Neuronal stem cell (in vitro differentiated cells): ENCODE data around the gene TMEM121B. TPM values are rescaled to one million over a fixed set of nuclear protein-coding genes. Genes with fewer than 3 reads are reported as not detected.
A peak's percentile ranks its signal among the peaks of the same experiment; 100 is the strongest.

ENCODE experiments used
- DNase-seq: peaks from one replicate; pipeline ENCODE4 v3.0.0-alpha.2; 2013; ENCODE audit warnings: low spot score
- H2AFZ ChIP-seq: one replicate; pipeline ENCODE4 v1.6.1; 2013; ENCODE audit warnings: mild to moderate bottlenecking, low read length, inconsistent platforms
- H2AK5ac ChIP-seq: 2 replicates; pipeline ENCODE4 v1.6.1; 2013; ENCODE audit warnings: low read depth, mild to moderate bottlenecking, inconsistent platforms, low read length, moderate library complexity, mixed read lengths
- H2BK120ac ChIP-seq: 2 replicates; pipeline ENCODE4 v1.6.1; 2013; ENCODE audit warnings: low read depth, mild to moderate bottlenecking, inconsistent platforms, low read length, moderate library complexity, mixed read lengths
- H2BK12ac ChIP-seq: one replicate; pipeline ENCODE4 v1.6.1; 2013; ENCODE audit warnings: low read length, inconsistent platforms
- H2BK15ac ChIP-seq: 2 replicates; pipeline ENCODE4 v1.6.1; 2013; ENCODE audit warnings: mild to moderate bottlenecking, low read length, inconsistent platforms, mixed read lengths
- H2BK5ac ChIP-seq: one replicate; pipeline ENCODE4 v1.6.1; 2013; ENCODE audit warnings: inconsistent platforms, mild to moderate bottlenecking, low read length, moderate library complexity
- H3K14ac ChIP-seq: one replicate; pipeline ENCODE4 v1.6.1; 2013; ENCODE audit warnings: low read length, inconsistent platforms
- H3K18ac ChIP-seq: 2 replicates; pipeline ENCODE4 v1.6.1; 2013; ENCODE audit warnings: low read length, inconsistent platforms
- H3K23ac ChIP-seq: 2 replicates; pipeline ENCODE4 v1.6.1; 2013; ENCODE audit warnings: low read depth, mild to moderate bottlenecking, mixed read lengths, low read length, inconsistent platforms; ENCODE audit not compliant: poor library complexity
- H3K27ac ChIP-seq: replicated peaks from 3 replicates; pipeline ENCODE4 v1.5.1; 2013; ENCODE audit warnings: low read length, inconsistent platforms
- H3K27me3 ChIP-seq, 3 experiments: 2 replicates each; pipeline ENCODE4 v1.6.1; 2013; ENCODE audit warnings: low read length in 3 of 3, mild to moderate bottlenecking in 2 of 3, inconsistent platforms in 1 of 3, low read depth in 1 of 3, mixed read lengths in 1 of 3, moderate library complexity in 1 of 3; ENCODE audit not compliant: control insufficient read depth in 3 of 3, insufficient read depth in 3 of 3
- H3K36me3 ChIP-seq, 2 donors: replicated peaks in 1 of 2; 2 replicates each; pipeline ENCODE4 v1.6.1; 2013; ENCODE audit warnings: low read length in 2 of 2; ENCODE audit not compliant: control insufficient read depth in 2 of 2, insufficient read depth in 2 of 2
- H3K4ac ChIP-seq: 2 replicates; pipeline ENCODE4 v1.6.1; 2013; ENCODE audit warnings: inconsistent platforms, mild to moderate bottlenecking, low read length, moderate library complexity
- H3K4me1 ChIP-seq, 2 donors: 1 replicate in 1 of 2; 2 replicates in 1 of 2; pipeline ENCODE4 v1.6.1; 2013; ENCODE audit warnings: low read length in 2 of 2, low read depth in 1 of 2; ENCODE audit not compliant: control insufficient read depth in 2 of 2, insufficient read depth in 1 of 2
- H3K4me2 ChIP-seq: one replicate; pipeline ENCODE4 v1.6.1; 2013; ENCODE audit warnings: mild to moderate bottlenecking, low read length, inconsistent platforms; ENCODE audit not compliant: insufficient read depth, poor library complexity, severe bottlenecking
- H3K4me3 ChIP-seq, 2 donors: 2 replicates each; pipeline ENCODE4 v1.5.1; 2013; ENCODE audit warnings: low read length in 2 of 2, mild to moderate bottlenecking in 2 of 2, inconsistent platforms in 1 of 2, moderate library complexity in 1 of 2
- H3K79me1 ChIP-seq: one replicate; pipeline ENCODE4 v1.6.1; 2013; ENCODE audit warnings: low read depth, mild to moderate bottlenecking, inconsistent platforms, low read length, moderate library complexity
- H3K9ac ChIP-seq: one replicate; pipeline ENCODE4 v1.6.1; 2013; ENCODE audit warnings: mild to moderate bottlenecking, low read depth, low read length, inconsistent platforms; ENCODE audit not compliant: poor library complexity
- H3K9me3 ChIP-seq, 2 donors: replicated peaks in 1 of 2; 2 replicates each; pipeline versions ENCODE3 to v1.6.1; 2013; ENCODE audit warnings: low read length in 2 of 2, mild to moderate bottlenecking in 2 of 2, inconsistent platforms in 1 of 2, low read depth in 1 of 2, mixed read lengths in 1 of 2, moderate library complexity in 1 of 2; ENCODE audit not compliant: control insufficient read depth in 2 of 2, insufficient read depth in 1 of 2
- H4K8ac ChIP-seq: one replicate; pipeline ENCODE4 v1.6.1; 2013; ENCODE audit warnings: low read depth, mild to moderate bottlenecking, inconsistent platforms, low read length, moderate library complexity
- H4K91ac ChIP-seq: one replicate; pipeline ENCODE4 v1.6.1; 2013; ENCODE audit warnings: low read length, low read depth, mild to moderate bottlenecking, inconsistent platforms; ENCODE audit not compliant: poor library complexity
- WGBS, 2 donors: extraction: QIAGEN DNeasy Blood & Tissue Kit; methylation state at CpG; one replicate each; pipeline ENCODE4 v1.1.7; 2013; ENCODE audit warnings: missing lambda C conversion rate in 2 of 2, mixed read lengths in 1 of 2; ENCODE audit not compliant: insufficient read length in 2 of 2, insufficient replicate concordance in 1 of 2; ENCODE audit errors: extremely low coverage in 2 of 2; 5-methylcytosine and 5-hydroxymethylcytosine counted together
- polyA plus RNA-seq, 2 experiments: library from polyadenylated mRNA; stranded (reverse); fragments of 200-250 nt; gene quantifications; one replicate each; pipeline ENCODE4 v1.2.3, GENCODE V29; 2013

Gene TMEM121B
- polyA plus RNA-seq (2013, experiment 1 of 2): 2.6 TPM
- polyA plus RNA-seq (2013, experiment 2 of 2): 2.7 TPM

GRCh38 chr22:17121233-17122195 lies at the start of gene TMEM121B:
Gene TMEM121B (minus strand): TSS chr22:17121360. CDS start chr22:17121127, 233 bp downstream.
- H3K4me1 ChIP-seq: peaks cover 20 to 21% of the 10 kb centered on the region in 2 donors
- H3K9ac ChIP-seq: peak within 1 kb of the TSS; percentile 93
- DNase-seq: peak; percentile 85
- no peak within 1 kb of the TSS for H2BK12ac ChIP-seq
- no peak within 1 kb of the TSS for H4K8ac ChIP-seq
- H3K36me3 ChIP-seq: peaks cover 0 to 7% of the 10 kb centered on the region in 2 donors
- H2AFZ ChIP-seq: peak within 1 kb of the TSS; percentile 96
- peak within 1 kb of the TSS; percentile 97 for H3K14ac ChIP-seq
- H2BK120ac ChIP-seq: no peak within 1 kb of the TSS
- peaks cover 4% of the 10 kb centered on the region for H3K79me1 ChIP-seq
- H3K4me2 ChIP-seq: peak within 1 kb of the TSS; percentile 97
- peak within 1 kb of the TSS; percentile 3 for H2BK15ac ChIP-seq
- peak within 1 kb of the TSS; percentile 57 for H3K27ac ChIP-seq
- WGBS, 2 donors: no CpG with 5 or more reads among the region's 69 CpGs
- peak within 1 kb of the TSS; percentile 81 for H3K18ac ChIP-seq
- peak within 1 kb of the TSS; percentile 92 for H3K23ac ChIP-seq
- H2AK5ac ChIP-seq: no peak within 1 kb of the TSS
- peak within 1 kb of the TSS; percentile 56 to 81 for H3K4me3 ChIP-seq
- H4K91ac ChIP-seq: peak within 1 kb of the TSS; percentile 9
- H2BK5ac ChIP-seq: no peak within 1 kb of the TSS
- peaks cover 0 to 6% (median 0%) of the 10 kb centered on the region in 3 experiments for H3K27me3 ChIP-seq
- no peak within 1 kb of the TSS for H3K4ac ChIP-seq
- H3K9me3 ChIP-seq: no peaks in the 10 kb centered on the region

GRCh38 chr22:17167486-17167885 lies 46.3 kb upstream of the TMEM121B start:
- H3K79me1 ChIP-seq: peaks cover 5% of the 10 kb centered on the region
- H3K23ac ChIP-seq: no peak overlapping the region
- no CpG with 5 or more reads among the region's 7 CpGs for WGBS, 2 donors
- H3K9ac ChIP-seq: no peak overlapping the region
- no peak overlapping the region for H3K4ac ChIP-seq
- H2BK120ac ChIP-seq: no peak overlapping the region
- no peaks in the 10 kb centered on the region for H3K27me3 ChIP-seq
- peaks cover 0 to 5% of the 10 kb centered on the region in 2 donors for H3K4me1 ChIP-seq
- H2BK12ac ChIP-seq: no peak overlapping the region
- no peak overlapping the region for H2BK15ac ChIP-seq
- no peak overlapping the region for H3K14ac ChIP-seq
- no peak overlapping the region for H3K4me2 ChIP-seq
- H3K18ac ChIP-seq: peak overlapping the region; percentile 28
- H2AFZ ChIP-seq: no peak overlapping the region
- H2AK5ac ChIP-seq: no peak overlapping the region
- DNase-seq: no peak
- H3K9me3 ChIP-seq: no peaks in the 10 kb centered on the region
- no peak overlapping the region for H2BK5ac ChIP-seq
- no peak overlapping the region for H3K27ac ChIP-seq
- H4K91ac ChIP-seq: no peak overlapping the region
- no peak overlapping the region for H4K8ac ChIP-seq
- no peak overlapping the region for H3K4me3 ChIP-seq
- no peaks in the 10 kb centered on the region for H3K36me3 ChIP-seq

GRCh38 chr22:17164392-17165024 lies 43.3 kb upstream of the TMEM121B start:
- no peak overlapping the region for H3K18ac ChIP-seq
- no peak overlapping the region for H2AFZ ChIP-seq
- H3K4me2 ChIP-seq: no peak overlapping the region
- H3K4ac ChIP-seq: no peak overlapping the region
- no peak overlapping the region for H3K23ac ChIP-seq
- no peak overlapping the region for H3K14ac ChIP-seq
- no peak overlapping the region for H3K4me3 ChIP-seq
- no peaks in the 10 kb centered on the region for H3K9me3 ChIP-seq
- no peaks in the 10 kb centered on the region for H3K36me3 ChIP-seq
- no peak overlapping the region for H2AK5ac ChIP-seq
- no peak for DNase-seq
- H2BK12ac ChIP-seq: no peak overlapping the region
- no CpG with 5 or more reads among the region's 3 CpGs for WGBS, 2 donors
- H2BK120ac ChIP-seq: no peak overlapping the region
- H3K27ac ChIP-seq: no peak overlapping the region
- H3K9ac ChIP-seq: no peak overlapping the region
- no peak overlapping the region for H4K8ac ChIP-seq
- peaks cover 0 to 5% of the 10 kb centered on the region in 2 donors for H3K4me1 ChIP-seq
- H2BK5ac ChIP-seq: no peak overlapping the region
- H3K79me1 ChIP-seq: peaks cover 5% of the 10 kb centered on the region
- no peak overlapping the region for H4K91ac ChIP-seq
- H2BK15ac ChIP-seq: no peak overlapping the region
- H3K27me3 ChIP-seq: no peaks in the 10 kb centered on the region

- Histone ChIP-seq H3K9me3 (no peaks in the 10 kb centered on the region), H3K27ac (no peak overlapping the region), H3K14ac (no peak overlapping the region), H3K79me1 (peaks cover 2% of the 10 kb centered on the region), H4K91ac (no peak overlapping the region), H2BK5ac (no peak overlapping the region), H3K36me3 (peaks cover 0 to 2% of the 10 kb centered on the region in 2 donors), H4K8ac (no peak overlapping the region), H3K4me3 (no peak overlapping the region), H3K23ac (no peak overlapping the region), H2AFZ (no peak overlapping the region), H2BK120ac (no peak overlapping the region), H2AK5ac (no peak overlapping the region), H2BK12ac (no peak overlapping the region), H3K4me1 (peaks cover 2 to 5% of the 10 kb centered on the region in 2 donors), H2BK15ac (no peak overlapping the region), H3K18ac (no peak overlapping the region), H3K27me3 (no peaks in the 10 kb centered on the region), H3K9ac (no peak overlapping the region), H3K4me2 (no peak overlapping the region), H3K4ac (no peak overlapping the region)
- DNase-seq: no peak
- WGBS, 2 donors: no CpG with 5 or more reads among the region's 8 CpGs
Observed at GRCh38 chr22:17162731-17163130, 41.6 kb upstream of the TMEM121B start.
